HG03103 (cell line): ENCODE results near the gene S100A8.
"Not testable (repeated sequence)": the region's sequence is repeated elsewhere in the genome, so short reads cannot be mapped to it uniquely, and the experiment has no call there.

Source experiments
- ATAC-seq: cut with Tn5 transposase; IDR thresholded peaks from one replicate; pipeline ENCODE4 v1.9.1; 2021; ENCODE audit warnings: low read depth; ENCODE audit not compliant: unreplicated experiment

S100A8 gene

GRCh38 chr1:153417136-153417888 lies 26.4 kb upstream of the S100A8 start:
- ATAC-seq: no peak

DNA sequence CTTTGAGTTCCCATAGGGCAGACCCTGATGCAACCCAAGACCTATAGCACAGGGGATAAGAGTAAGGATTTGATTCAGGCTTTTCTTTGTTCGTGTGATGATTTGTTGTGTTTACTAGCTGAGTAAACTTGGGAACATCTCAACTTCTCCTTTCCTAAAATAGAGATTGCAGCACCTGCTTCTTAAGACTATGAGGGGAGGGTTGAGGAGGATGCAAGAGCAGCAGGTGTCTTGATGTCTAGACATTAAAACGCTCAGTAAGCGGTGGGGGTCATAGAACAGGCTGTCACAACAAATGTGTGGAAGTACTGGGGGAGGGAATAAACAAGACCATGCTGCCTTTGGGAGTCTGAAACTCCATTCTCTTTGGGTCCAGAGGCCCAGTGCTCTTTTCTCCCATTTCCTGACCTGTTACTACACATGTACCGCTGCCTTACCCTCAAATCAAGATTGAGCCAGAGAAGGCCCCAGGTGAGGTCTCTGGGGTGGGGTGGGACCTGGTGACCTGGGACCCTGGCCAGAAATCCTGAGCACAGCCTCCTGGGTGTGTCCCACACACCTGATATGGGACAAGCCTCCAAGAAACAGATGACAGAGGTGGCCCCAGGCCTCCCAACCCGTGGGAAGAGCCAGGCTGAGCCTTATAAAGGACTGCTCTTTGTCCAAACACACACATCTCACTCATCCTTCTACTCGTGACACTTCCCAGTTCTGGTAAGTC lies 25.1 kb upstream of the S100A8 start, which contains the start of gene S100A7A:
S100A7A (plus strand) TSS at position 671 of the 721 bp plus-strand sequence. CDS start 1,563 bp downstream, outside the sequence.
- no peak for ATAC-seq

GRCh38 chr1:153413961-153414360 lies 23.1 kb upstream of the S100A8 start:
- ATAC-seq: not testable (repeated sequence)

DNA sequence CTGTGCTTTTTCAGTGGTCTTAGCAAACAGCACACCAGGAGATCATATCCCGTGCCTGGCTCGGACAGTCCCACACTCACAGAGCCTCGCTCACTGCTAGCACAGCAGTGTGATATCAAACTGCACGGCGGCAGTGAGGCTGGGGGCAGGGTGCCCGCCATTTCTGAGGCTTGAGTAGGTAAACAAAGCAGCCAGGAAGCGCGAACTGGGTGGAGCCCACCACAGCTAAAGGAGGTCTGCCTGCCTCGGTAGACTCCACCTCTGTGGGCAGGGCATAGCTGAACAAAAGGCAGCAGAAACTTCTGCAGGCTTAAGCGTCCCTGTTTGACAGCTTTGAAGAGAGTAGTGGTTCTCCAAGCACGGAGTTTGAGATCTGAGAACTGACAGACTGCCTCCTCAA lies 16.4 kb upstream of the S100A8 start:
- not testable (repeated sequence) for ATAC-seq

DNA sequence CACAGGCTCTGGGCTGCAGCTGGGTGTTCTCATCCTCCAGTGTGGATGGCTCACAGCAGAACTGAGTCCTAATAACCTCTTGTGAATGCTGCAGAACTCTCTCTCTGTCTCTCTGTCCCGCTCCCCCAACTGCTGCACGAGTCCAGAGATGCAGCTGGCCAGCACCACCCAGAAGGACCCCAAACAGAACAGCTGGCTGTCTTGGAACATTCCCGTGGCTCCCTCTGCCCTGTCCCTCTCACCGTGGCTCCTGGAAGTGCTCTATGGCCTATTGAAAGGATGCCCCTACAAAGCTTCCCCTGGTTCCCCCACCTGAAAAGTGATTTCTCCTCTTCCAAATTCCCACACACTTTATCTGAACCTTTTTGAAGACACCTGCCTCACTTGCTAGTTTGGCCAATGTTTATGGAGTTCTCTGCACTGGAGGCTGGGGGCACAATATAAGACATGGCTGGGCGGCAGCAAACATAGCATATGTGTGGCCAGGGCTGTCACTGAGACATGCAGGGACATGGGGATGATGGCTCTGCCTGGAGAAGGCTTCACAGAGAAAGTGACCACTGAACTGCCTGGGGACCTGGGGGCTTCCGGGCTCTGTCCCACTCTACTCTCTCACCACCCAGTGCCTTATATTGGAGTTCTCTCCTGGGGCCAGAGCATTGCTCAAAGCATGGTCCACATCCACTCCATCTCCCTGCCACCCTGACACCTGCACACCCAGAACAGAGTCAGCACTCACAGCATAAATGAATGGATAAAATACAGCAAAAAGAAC lies 15.1 kb upstream of the S100A8 start:
- ATAC-seq: not testable (repeated sequence)

GRCh38 chr1:153404768-153405167 lies 13.9 kb upstream of the S100A8 start:
- no peak for ATAC-seq

DNA sequence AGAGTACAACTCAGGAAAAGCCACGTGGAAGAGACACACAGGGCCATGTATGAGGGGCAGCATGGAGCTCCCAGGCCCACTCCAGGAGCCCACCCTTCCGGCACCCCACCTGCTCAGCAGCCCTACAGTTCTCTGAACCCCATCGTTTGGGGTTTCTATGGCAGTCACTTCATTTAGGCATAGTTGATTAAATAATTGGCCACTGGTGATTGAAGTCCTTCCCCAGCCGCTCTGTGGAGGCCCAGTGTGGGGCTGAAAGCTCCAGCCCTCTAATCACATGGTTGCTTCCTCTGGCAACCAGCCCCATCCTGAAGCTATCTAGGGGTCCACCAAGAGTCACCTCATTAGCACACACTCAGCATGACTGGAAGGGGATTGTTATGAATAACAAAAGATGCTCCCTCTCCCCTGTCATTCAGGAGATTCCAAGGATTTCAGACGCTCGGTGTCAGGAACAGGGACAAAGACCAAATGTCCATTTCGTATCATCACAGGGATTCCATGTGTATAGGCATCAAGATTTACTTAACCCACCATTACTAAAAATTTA lies 13.3 kb upstream of the S100A8 start:
- no peak for ATAC-seq

GRCh38 chr1:153403421-153404085 lies 12.7 kb upstream of the S100A8 start:
- ATAC-seq: no peak

DNA sequence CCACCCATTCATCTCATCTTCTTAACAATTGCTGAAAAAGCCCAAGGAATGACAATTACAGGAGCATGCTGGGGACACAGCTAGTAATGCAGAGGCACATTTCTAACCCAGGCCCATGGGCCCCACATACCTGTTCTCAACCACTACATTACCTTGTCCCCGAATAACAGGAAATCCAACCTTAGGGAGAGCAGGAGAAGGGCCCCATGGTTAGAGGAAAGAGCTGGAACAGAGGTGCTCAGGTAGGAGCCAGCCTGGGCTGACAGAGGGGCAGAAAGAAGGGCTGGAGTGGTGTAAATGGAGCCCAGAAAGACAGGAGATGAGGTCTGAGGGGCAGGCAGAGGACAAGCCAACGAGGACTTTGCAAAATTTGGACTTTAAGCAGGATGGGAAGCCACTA lies 11.4 kb upstream of the S100A8 start:
- ATAC-seq: no peak

- no peak for ATAC-seq
Observed at GRCh38 chr1:153401461-153401860, 10.6 kb upstream of the S100A8 start.

DNA sequence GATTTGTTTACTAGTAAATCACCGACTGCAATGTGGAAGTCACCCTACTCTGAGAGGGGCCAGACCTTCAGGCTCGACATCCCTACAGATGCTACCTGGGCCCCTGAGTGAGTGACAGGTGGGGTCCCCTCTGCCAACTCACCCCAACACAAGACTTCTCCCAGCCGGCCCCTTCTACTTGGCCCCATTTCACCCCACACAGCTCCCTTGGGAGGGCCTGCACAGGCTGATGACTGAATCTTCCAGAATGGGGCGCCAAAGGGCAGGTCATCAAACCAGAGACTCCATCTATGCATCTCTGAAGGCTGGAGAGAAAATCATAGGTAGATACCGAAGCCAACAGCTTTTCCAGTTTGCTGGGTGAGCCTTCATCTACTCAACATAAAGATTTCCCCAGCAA lies 9.4 kb upstream of the S100A8 start:
- ATAC-seq: no peak

- no peak for ATAC-seq
Observed at GRCh38 chr1:153399401-153400055, 8.7 kb upstream of the S100A8 start.

GRCh38 chr1:153397924-153398651 lies 7.2 kb upstream of the S100A8 start:
- no peak for ATAC-seq

DNA sequence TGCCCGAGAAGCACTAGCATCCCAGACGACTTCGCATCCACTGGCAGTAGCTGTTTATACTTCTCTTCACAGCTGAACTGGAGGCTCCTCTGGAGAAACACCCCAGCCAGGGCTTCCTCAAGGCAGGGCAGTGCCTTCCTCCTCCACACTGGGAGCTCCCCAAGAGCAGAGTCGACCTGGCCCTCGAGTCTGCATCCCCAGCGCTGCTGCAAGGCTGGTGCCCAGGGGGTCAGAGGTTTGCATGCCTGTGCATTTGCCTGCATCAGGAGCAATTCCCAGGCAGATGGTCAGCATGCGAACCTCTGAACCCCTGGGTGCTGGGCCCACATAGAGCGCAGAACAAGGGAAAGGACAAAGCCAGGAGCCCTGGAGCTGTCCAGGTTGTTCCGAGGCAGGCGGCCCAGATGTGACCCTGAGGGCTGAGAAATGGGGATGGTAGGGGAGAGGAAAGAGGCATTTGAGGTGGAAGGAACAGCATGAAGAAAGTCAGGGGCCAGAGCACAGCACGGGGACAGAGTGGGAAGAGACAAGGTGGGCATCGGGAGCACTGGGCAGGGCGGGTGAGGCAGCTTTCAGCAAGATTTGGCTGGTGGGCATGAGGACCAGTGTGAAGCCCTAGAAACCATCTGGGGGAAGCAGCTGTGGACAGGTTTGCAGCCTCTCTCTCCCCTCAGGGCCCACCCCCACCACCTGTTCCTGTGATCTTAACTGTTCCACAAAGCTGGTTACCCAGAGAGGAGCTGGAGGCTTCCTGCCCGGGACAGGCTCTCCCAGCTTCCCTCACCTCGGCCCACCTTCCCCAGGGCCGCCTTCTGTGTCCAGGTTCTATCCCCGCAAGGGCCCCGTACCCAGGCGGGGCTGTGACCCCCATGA lies 6.4 kb upstream of the S100A8 start:
- ATAC-seq: no peak

GRCh38 chr1:153396461-153396860 lies 5.6 kb upstream of the S100A8 start:
- ATAC-seq: no peak

DNA sequence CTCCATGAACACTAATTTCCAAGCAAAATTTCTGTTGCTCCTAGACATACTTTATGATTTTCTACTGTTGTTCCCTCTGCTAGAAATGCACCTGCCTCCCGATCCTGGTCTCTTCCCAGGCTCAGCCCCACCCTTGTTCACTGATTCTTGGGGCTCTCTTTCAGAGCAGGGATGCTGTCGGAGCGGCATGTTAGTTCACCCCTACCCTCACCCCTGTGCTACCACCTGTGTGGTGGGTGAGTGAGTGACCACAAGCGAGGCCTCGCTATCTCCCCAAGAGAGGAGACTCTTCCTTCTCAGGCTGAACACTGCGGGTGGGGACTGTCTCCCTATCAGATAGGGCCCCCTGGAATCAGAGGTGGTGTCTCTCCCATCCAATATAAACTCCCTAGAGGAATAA lies 4.9 kb upstream of the S100A8 start:
- no peak for ATAC-seq

- ATAC-seq: no peak
Observed at GRCh38 chr1:153395136-153395685, 4.3 kb upstream of the S100A8 start.

- ATAC-seq: no peak
Observed at GRCh38 chr1:153394391-153394790, 3.5 kb upstream of the S100A8 start.
